ENCODE results near the gene CNTN6.

DNA sequence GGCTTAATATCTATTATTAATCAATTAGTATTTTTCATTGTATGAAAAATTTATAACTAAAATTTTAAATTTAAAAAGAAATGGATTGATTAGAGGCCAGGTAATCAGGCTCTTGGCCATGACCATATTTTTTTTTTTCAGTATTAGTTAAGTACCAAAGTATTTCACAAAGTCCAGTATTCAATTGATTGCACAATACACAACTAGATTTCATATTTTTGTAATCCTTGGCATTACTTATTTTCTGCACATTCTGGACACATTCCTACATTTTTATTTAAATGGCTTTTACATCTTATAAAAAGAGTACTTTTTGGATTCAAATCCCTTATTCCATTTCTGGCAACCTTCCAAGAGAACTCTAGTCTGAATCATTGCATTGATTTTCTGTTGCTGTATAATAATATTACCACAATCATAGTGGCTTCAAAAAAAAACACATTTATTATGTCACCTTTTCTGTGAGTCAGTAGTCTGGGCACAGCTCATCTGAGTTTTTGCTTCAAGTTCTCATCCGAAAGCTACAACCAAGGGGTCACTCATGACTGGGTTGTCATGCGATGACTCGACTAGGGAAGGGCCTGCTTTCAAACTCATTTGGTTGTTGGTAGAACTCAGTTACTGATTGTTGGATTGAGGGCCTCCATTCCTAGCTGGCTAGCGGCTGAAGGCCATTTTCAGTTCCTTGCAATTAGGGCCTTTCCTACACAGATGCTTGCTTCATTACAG lies 90.7 kb downstream of the CNTN6 start:
- no peak for TF ChIP-seq POLR2A (IDR thresholded peaks at IDR 0.05; ENCODE audit: borderline replicate concordance, extremely low read depth, insufficient read depth, insufficient read length)
- no peak for TF ChIP-seq CTCF (IDR thresholded peaks at IDR 0.05 in 2 of 3, conservative IDR thresholded peaks at IDR 0.05 in 1 of 3; ENCODE audit: borderline replicate concordance in 1 of 3, insufficient read depth in 1 of 3, low read depth in 2 of 3, low read length in 2 of 3)
- TF ChIP-seq EZH2phosphoT487 (IDR thresholded peaks at IDR 0.05; ENCODE audit: borderline replicate concordance) = no peak
- TF ChIP-seq RAD21 (IDR thresholded peaks at IDR 0.05; ENCODE audit: low read depth) = no peak

Measured in HCT116 (cell line).